NOMO-1 (cell line): ENCODE results near the gene SLC35D2.

Experiments
- DNase-seq, 2 experiments: peaks; one replicate each; lab custom pipeline; 2025; ENCODE audit not compliant: unreplicated experiment in 2 of 2; lab: John Stamatoyannopoulos, UW

Gene SLC35D2

GRCh38 chr9:96383165-96383942, at the start of gene SLC35D2:
Gene SLC35D2 (minus strand): TSS chr9:96383711. CDS start chr9:96383634, 77 bp downstream.
- no peak for DNase-seq

GRCh38 chr9:96430377-96430776, 46.9 kb upstream of the SLC35D2 start:
- DNase-seq, result no peak

- DNase-seq, result no peak
Observed at GRCh38 chr9:96429732-96430131, 46.2 kb upstream of the SLC35D2 start.

GRCh38 chr9:96425500-96426169, 42.1 kb upstream of the SLC35D2 start:
- DNase-seq, result no peak

- DNase-seq, result no peak
Observed at GRCh38 chr9:96423985-96424336, 40.5 kb upstream of the SLC35D2 start.

- DNase-seq, result no peak
Observed at GRCh38 chr9:96423322-96423984, 39.9 kb upstream of the SLC35D2 start.

GRCh38 chr9:96420468-96421219, 37.1 kb upstream of the SLC35D2 start:
- peak; percentile 43 to 63 for DNase-seq

GRCh38 chr9:96419691-96419969, 36.1 kb upstream of the SLC35D2 start:
- DNase-seq, result no peak

- DNase-seq, result peak; percentile 66 to 79
Observed at GRCh38 chr9:96418920-96419690, 35.6 kb upstream of the SLC35D2 start.

GRCh38 chr9:96418083-96418919, 34.8 kb upstream of the SLC35D2 start, which contains the start of gene ZNF367:
Gene ZNF367 (minus strand): TSS chr9:96418370. CDS start chr9:96418032, 338 bp downstream.
- DNase-seq, result peak; percentile 97 to 98

- no peak for DNase-seq
Observed at GRCh38 chr9:96417661-96418082, 34.2 kb upstream of the SLC35D2 start.

GRCh38 chr9:96417051-96417586, 33.6 kb upstream of the SLC35D2 start:
- DNase-seq, result peak; percentile 65 to 80

GRCh38 chr9:96413302-96414221, 30.1 kb upstream of the SLC35D2 start:
- peak; percentile 60 to 69 for DNase-seq

- no peak for DNase-seq
Observed at GRCh38 chr9:96412174-96412913, 28.8 kb upstream of the SLC35D2 start.

GRCh38 chr9:96411129-96411838, 27.8 kb upstream of the SLC35D2 start:
- DNase-seq, result no peak

GRCh38 chr9:96408409-96409280, 25.1 kb upstream of the SLC35D2 start:
- DNase-seq, result no peak
